Epithelial cell of proximal tubule (primary cell): ENCODE measurements around the gene GAB3. TPM values are rescaled to one million over a fixed set of nuclear protein-coding genes. Genes with fewer than 3 reads are reported as not detected.

ENCODE experiments used
- DNase-seq: peaks from one replicate; pipeline ENCODE4 v3.0.0-alpha.2; 2011; ENCODE audit warnings: low read depth
- H3K4me3 ChIP-seq: 2 replicates; pipeline ENCODE4 v1.5.1; 2011; ENCODE audit warnings: low read depth, mild to moderate bottlenecking, low read length
- CTCF ChIP-seq: conservative IDR thresholded peaks from 2 replicates; pipeline ENCODE4 v1.5.1; 2012; ENCODE audit warnings: low read depth, mild to moderate bottlenecking, low read length
- total RNA-seq: library from RNA; depleted of rRNA; stranded (reverse); fragments of >200 nt; gene quantifications from 2 replicates; pipeline ENCODE4 v1.2.3, GENCODE V29; 2015

Gene GAB3
- total RNA-seq, 1 donor from 2014 or later = not detected

DNA sequence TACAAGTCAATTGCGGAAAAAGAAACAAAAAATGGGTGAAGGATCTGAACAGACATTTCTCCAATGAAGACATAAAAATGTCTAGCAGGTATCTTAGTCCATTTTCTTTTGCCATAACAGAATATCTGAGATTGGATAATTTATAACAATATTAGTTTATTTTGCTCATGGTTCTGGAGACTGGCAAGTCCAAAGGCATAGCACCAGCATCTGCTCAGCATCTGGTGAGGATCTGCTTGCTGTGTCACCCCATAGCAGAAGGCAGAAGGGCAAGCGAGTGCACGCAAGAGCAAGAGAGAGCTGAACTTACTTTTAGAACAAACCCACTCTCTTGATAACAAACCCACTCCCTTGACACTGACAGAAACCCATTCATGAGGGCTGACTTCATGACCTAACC is 29.7 kb downstream of the GAB3 start:
- H3K4me3 ChIP-seq = no peak overlapping the region
- no peak for TF ChIP-seq CTCF
- no peak for DNase-seq

DNA sequence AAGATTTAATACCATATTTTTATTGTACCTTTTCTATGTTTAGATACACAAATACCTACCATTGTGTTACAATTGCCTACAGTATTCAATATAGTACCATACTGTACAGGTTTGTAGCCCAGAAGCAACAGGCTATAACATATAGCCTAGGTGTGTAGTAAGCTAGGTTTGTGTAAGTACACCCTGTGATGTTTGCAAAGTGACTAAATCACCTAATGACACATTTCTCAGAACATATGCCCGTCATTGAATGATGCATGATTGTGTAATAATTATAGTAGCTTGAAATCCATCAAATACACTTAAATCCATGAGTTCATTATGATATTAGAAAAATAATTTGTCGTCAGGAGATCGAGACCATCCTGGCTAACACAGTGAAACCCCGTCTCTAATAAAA is 30.8 kb downstream of the GAB3 start:
- no peak for TF ChIP-seq CTCF
- no peak for DNase-seq
- no peak overlapping the region for H3K4me3 ChIP-seq

DNA sequence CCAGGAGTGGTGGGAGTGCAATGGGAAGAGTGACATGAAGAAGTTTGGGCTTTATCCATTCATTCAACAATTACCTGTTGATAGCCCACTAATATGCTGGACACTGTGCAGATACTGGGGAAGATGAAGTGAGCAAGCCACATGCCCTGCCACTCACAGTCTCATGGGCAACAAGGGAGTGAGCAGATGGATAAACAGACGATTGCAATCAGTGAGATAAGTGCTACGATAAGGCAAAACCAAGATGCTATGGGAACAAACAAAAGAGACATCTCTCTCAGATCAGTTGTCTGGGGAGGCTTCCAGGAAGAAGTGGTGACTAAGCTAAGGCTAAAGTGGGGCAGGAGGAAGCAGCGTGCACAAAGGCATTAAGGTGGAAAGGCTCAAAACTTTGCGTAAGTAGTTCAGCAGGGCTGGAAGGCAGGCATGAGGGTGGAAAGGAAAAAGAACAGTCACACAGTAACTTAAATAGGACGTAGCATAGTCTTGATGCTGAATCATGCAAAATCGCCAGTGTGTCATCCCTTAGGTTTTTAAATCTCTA is 31.7 kb downstream of the GAB3 start:
- H3K4me3 ChIP-seq = no peak overlapping the region
- no peak for TF ChIP-seq CTCF
- DNase-seq = peak; percentile 67

- DNase-seq = no peak
- H3K4me3 ChIP-seq = no peak overlapping the region
- no peak for TF ChIP-seq CTCF
Observed at GRCh38 chrX:154718616-154719015, 32.3 kb downstream of the GAB3 start.

DNA sequence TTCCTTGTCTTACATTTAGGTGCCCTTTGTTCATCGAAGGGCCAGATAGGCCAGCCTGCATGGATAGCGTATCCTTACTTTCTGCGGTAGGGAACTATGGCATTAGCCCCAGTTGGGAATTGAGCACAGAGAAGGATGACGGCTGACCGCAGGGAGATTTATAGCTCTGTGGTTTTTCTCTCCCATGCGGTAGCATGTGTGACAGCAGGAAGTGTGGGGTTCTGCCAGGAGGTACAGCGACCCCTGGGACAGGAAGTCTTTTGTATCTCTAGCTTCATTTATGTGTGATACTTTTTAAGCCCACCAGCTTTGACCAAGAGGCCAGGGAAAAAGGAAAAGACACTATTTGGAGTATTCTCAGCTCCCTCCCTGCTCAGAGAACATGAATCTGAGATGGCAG is 33.1 kb downstream of the GAB3 start:
- no peak overlapping the region for H3K4me3 ChIP-seq
- TF ChIP-seq CTCF = no peak
- no peak for DNase-seq

GRCh38 chrX:154715825-154716224 is 35.1 kb downstream of the GAB3 start:
- no peak overlapping the region for H3K4me3 ChIP-seq
- peak; percentile 13 for TF ChIP-seq CTCF
- DNase-seq = no peak

DNA sequence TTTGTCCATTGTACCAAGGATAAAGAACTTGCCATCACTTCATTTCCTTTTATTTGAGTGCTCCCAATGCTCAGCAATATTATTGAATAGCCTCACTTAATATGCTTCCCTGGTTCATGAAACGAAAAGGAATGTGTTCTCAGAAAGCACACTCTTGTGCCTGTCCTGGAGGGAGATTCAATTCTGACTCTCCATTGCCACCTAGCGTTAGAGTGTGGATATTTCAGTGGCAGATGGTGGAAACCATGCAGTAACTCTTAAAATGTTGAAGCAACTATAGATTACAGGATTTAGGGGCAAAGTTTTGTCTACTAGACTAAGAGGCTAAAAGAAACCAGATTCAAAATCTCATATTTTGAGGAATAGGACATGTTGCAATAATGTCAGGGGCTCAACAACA is 36.0 kb downstream of the GAB3 start:
- no peak for DNase-seq

More for the DNA sequence above, 36.0 kb downstream of the GAB3 start:
- no peak overlapping the region for H3K4me3 ChIP-seq
- TF ChIP-seq CTCF = peak; percentile 65
